Loucy (cell line): Measurements from ENCODE around the gene P2RX7.

Experiments used
- H2AFZ ChIP-seq: fragments of 200-600 bp; sonication (generic); 2 replicates; pipeline ENCODE4 v1.6.0; 2016; ENCODE audit warnings: antibody characterized with exemption, mild to moderate bottlenecking, low read length, moderate library complexity
- H3F3A ChIP-seq: fragments of 200-600 bp; 2 replicates; pipeline ENCODE4 v1.6.0; 2016; ENCODE audit warnings: antibody characterized with exemption, low read depth, mild to moderate bottlenecking
- H3K27me3 ChIP-seq: fragments of 200-600 bp; sonication (generic); 2 replicates; pipeline ENCODE4 v1.6.1; 2014; ENCODE audit warnings: low read length, mild to moderate bottlenecking; ENCODE audit not compliant: insufficient read depth, poor library complexity, severe bottlenecking
- H3K36me3 ChIP-seq: fragments of 200-600 bp; sonication (generic); 2 replicates; pipeline ENCODE4 v1.6.1; 2016; ENCODE audit warnings: low read length; ENCODE audit not compliant: insufficient read depth
- H3K4me1 ChIP-seq: fragments of 200-600 bp; sonication (generic); 2 replicates; pipeline ENCODE4 v1.5.1; 2014; ENCODE audit warnings: low read length, mild to moderate bottlenecking; ENCODE audit not compliant: insufficient read depth, poor library complexity, severe bottlenecking
- H3K4me2 ChIP-seq: fragments of 200-600 bp; sonication (generic); 2 replicates; pipeline ENCODE4 v1.6.0; 2014; ENCODE audit warnings: antibody characterized with exemption, low read length, low read depth, mild to moderate bottlenecking; ENCODE audit not compliant: poor library complexity, severe bottlenecking
- H3K4me3 ChIP-seq: fragments of 200-600 bp; sonication (generic); 2 replicates; pipeline ENCODE4 v1.5.1; 2014; ENCODE audit warnings: low read length, mild to moderate bottlenecking, mixed read lengths; ENCODE audit not compliant: poor library complexity, severe bottlenecking
- H3K79me2 ChIP-seq: fragments of 200-600 bp; sonication (generic); 2 replicates; pipeline ENCODE4 v1.6.1; 2014; ENCODE audit warnings: low read length; ENCODE audit not compliant: insufficient read depth
- H3K9ac ChIP-seq: fragments of 200-600 bp; sonication (generic); 2 replicates; pipeline ENCODE4 v1.6.0; 2014; ENCODE audit warnings: mild to moderate bottlenecking, low read depth, low read length, moderate library complexity; ENCODE audit not compliant: poor library complexity, severe bottlenecking
- H3K9me2 ChIP-seq: fragments of 200-600 bp; sonication (generic); replicated peaks from 2 replicates; pipeline ENCODE4 v1.6.1; 2016; ENCODE audit warnings: low read depth, low read length, mixed read lengths
- H3K9me3 ChIP-seq: fragments of 200-600 bp; sonication (generic); 2 replicates; pipeline ENCODE4 v1.6.1; 2014; ENCODE audit warnings: mild to moderate bottlenecking, antibody characterized with exemption, low read length, low read depth; ENCODE audit not compliant: insufficient read depth
- H4K20me1 ChIP-seq: fragments of 200-600 bp; sonication (generic); 2 replicates; pipeline ENCODE4 v1.6.0; 2014; ENCODE audit warnings: antibody characterized with exemption, low read length, mild to moderate bottlenecking; ENCODE audit not compliant: insufficient read depth, poor library complexity, severe bottlenecking
- EZH2phosphoT487 ChIP-seq: fragments of 200-600 bp; IDR thresholded peaks from 2 replicates; pipeline ENCODE4 v1.6.1; 2018; ENCODE audit warnings: antibody characterized with exemption, mild to moderate bottlenecking, moderate library complexity, borderline replicate concordance
- TF ChIP-seq, protein P1 (sequence below): fragments of 200-600 bp; sonication (generic); conservative IDR thresholded peaks from 2 replicates; pipeline ENCODE4 v1.5.1; 2014; ENCODE audit warnings: mild to moderate bottlenecking, antibody characterized with exemption, low read length

P2RX7 gene

GRCh38 chr12:121165316-121165715 lies 32.6 kb downstream of the P2RX7 start:
- H3K9me3 ChIP-seq = no peaks in the 10 kb centered on the region
- H3K4me3 ChIP-seq = no peak overlapping the region
- H3K9ac ChIP-seq = no peak overlapping the region
- no peaks in the 10 kb centered on the region for H3K9me2 ChIP-seq
- TF ChIP-seq, protein P1, sequence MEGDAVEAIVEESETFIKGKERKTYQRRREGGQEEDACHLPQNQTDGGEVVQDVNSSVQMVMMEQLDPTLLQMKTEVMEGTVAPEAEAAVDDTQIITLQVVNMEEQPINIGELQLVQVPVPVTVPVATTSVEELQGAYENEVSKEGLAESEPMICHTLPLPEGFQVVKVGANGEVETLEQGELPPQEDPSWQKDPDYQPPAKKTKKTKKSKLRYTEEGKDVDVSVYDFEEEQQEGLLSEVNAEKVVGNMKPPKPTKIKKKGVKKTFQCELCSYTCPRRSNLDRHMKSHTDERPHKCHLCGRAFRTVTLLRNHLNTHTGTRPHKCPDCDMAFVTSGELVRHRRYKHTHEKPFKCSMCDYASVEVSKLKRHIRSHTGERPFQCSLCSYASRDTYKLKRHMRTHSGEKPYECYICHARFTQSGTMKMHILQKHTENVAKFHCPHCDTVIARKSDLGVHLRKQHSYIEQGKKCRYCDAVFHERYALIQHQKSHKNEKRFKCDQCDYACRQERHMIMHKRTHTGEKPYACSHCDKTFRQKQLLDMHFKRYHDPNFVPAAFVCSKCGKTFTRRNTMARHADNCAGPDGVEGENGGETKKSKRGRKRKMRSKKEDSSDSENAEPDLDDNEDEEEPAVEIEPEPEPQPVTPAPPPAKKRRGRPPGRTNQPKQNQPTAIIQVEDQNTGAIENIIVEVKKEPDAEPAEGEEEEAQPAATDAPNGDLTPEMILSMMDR = no peak
- no peak for TF ChIP-seq EZH2phosphoT487
- H3K79me2 ChIP-seq = no peaks in the 10 kb centered on the region
- H3K4me1 ChIP-seq = no peaks in the 10 kb centered on the region
- H3K27me3 ChIP-seq = no peaks in the 10 kb centered on the region
- no peaks in the 10 kb centered on the region for H3F3A ChIP-seq
- no peak overlapping the region for H3K4me2 ChIP-seq
- H2AFZ ChIP-seq = no peak overlapping the region
- no peaks in the 10 kb centered on the region for H4K20me1 ChIP-seq
- H3K36me3 ChIP-seq = no peaks in the 10 kb centered on the region

DNA sequence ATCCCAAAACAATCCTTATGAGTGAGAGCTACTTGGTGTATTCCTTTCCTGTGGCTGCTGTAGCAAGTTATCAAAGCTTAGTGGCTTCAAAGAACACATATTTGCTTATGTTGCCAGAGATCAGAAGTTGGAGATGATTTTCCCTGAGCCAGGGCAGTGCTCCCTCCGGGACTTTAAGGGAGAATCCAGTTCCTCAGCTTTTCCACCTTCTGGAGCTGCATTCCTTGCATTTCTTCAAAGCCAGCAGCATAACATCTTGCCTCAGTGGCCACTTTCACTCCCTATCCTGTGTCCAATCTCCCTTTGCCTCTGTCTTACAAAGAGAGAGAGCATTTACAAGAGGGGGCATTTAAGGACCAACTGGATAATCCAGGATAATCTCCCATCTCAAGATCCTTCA lies 33.7 kb downstream of the P2RX7 start:
- H3K36me3 ChIP-seq = no peaks in the 10 kb centered on the region
- H3K4me1 ChIP-seq = no peaks in the 10 kb centered on the region
- H3K9me3 ChIP-seq = no peaks in the 10 kb centered on the region
- H2AFZ ChIP-seq = no peak overlapping the region
- no peaks in the 10 kb centered on the region for H3K27me3 ChIP-seq
- TF ChIP-seq, protein P1 = no peak
- TF ChIP-seq EZH2phosphoT487 = no peak
- no peak overlapping the region for H3K9ac ChIP-seq
- no peaks in the 10 kb centered on the region for H3F3A ChIP-seq
- H3K79me2 ChIP-seq = no peaks in the 10 kb centered on the region
- no peak overlapping the region for H3K4me2 ChIP-seq
- no peaks in the 10 kb centered on the region for H4K20me1 ChIP-seq
- H3K9me2 ChIP-seq = no peaks in the 10 kb centered on the region
- H3K4me3 ChIP-seq = no peak overlapping the region

DNA sequence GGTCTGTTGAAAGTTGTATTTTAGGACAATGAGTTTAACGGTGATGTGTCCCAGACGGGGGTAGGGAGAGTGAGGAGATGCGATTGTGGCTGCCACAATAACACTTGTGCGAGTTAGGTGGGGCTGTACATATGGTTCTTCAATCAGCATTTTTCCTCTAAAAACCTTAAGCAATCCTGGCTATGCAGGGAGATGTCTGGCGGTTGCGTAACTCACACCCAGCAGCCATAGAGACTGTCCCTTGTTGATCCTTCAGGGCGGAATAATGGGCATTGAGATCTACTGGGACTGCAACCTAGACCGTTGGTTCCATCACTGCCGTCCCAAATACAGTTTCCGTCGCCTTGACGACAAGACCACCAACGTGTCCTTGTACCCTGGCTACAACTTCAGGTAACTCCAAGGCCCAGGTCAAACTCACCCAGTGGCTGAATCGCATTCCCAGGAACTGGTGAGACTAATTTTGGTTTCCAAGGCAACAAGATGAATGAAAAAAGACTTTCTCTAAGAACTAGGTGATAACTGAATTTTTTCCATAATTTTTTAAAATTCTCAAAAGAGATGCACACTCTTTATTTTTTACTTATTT lies 34.6 kb downstream of the P2RX7 start:
- Histone ChIP-seq H3K27me3 (no peaks in the 10 kb centered on the region), H3K9me2 (no peaks in the 10 kb centered on the region), H3K79me2 (no peaks in the 10 kb centered on the region), H3K36me3 (no peaks in the 10 kb centered on the region), H2AFZ (no peak overlapping the region), H3K9ac (no peak overlapping the region), H3K9me3 (no peaks in the 10 kb centered on the region), H3K4me3 (no peak overlapping the region), H3K4me1 (no peaks in the 10 kb centered on the region), H4K20me1 (no peaks in the 10 kb centered on the region), H3F3A (no peaks in the 10 kb centered on the region), H3K4me2 (no peak overlapping the region)
- TF ChIP-seq, protein P1 = no peak
- no peak for TF ChIP-seq EZH2phosphoT487
